ENCODE data around the gene COL1A2. TPM values are rescaled to one million over a fixed set of nuclear protein-coding genes. Genes with fewer than 3 reads are reported as not detected.
A peak's percentile ranks its signal among the peaks of the same experiment; 100 is the strongest.

Gene COL1A2
- total RNA-seq, 1 experiment from 2014 or later: 3.0 TPM

- no peak for ATAC-seq
- Histone ChIP-seq H3K4me2 (ENCODE audit: low read length) (no peak overlapping the region), H3K27me3 (ENCODE audit: insufficient read depth, low read length) (no peaks in the 10 kb centered on the region), H3K27ac (ENCODE audit: low read depth, low read length) (no peak overlapping the region), H3K4me1 (ENCODE audit: control insufficient read depth in 1 of 2, insufficient read depth in 2 of 2, low read length in 2 of 2) (no peaks in the 10 kb centered on the region), H3K9me2 (ENCODE audit: insufficient read depth) (no peaks in the 10 kb centered on the region), H4K20me1 (ENCODE audit: insufficient read depth) (no peaks in the 10 kb centered on the region), H3K9ac (ENCODE audit: low read length) (no peak overlapping the region), H2AFZ (ENCODE audit: low read depth, low read length, poor library complexity, severe bottlenecking) (no peak overlapping the region), H3K36me3 (ENCODE audit: control insufficient read depth in 1 of 2, insufficient read depth in 2 of 2, low read length in 2 of 2) (no peaks in the 10 kb centered on the region), H3K4me3 (replicated peaks in 1 of 2; ENCODE audit: low read depth in 1 of 2, low read length in 2 of 2) (no peak overlapping the region), H3K79me2 (ENCODE audit: insufficient read depth, low read length) (no peaks in the 10 kb centered on the region), H3K9me3 (ENCODE audit: control insufficient read depth in 1 of 2, insufficient read depth in 1 of 2, low read depth in 1 of 2, low read length in 2 of 2) (no peaks in the 10 kb centered on the region; a peak in 1 of 4 replicates)
- DNase-seq (ENCODE audit: low read depth, low spot score): no peak
- TF ChIP-seq ZNF274 (IDR thresholded peaks at IDR 0.05; ENCODE audit: low read depth, low read length) (no peak), POLR2A (IDR thresholded peaks at IDR 0.05; ENCODE audit: borderline replicate concordance, extremely low read depth, insufficient read depth, insufficient read length) (no peak), ELF1 (IDR thresholded peaks at IDR 0.05; ENCODE audit: borderline replicate concordance, low read depth) (no peak)
- POLR2A ChIA-PET: no interaction called here
- intact Hi-C loops (cut with micrococcal nuclease): loop anchor here (5.0 to 10.0 kb wide), 3 partner anchors 598 to 1031 kb away; no protein-coding TSS in a partner anchor
- RAD21 ChIA-PET (ENCODE audit: low non-redundant PET in 1 of 2, low total read pairs in 2 of 2, uncharacterized antibody in 2 of 2, unreplicated experiment in 2 of 2): no interaction called here
- BruUV-seq (replicated peaks): no TSS peak
- CTCF ChIA-PET: interaction anchor here (0.8 to 1.2 kb wide), 2 partner anchors 10 to 801 kb away, joined by 3 to 5 read pairs; no protein-coding TSS in a partner anchor
These were observed 51.6 kb downstream of the COL1A2 start for GRCh38 chr7:94446308-94446707.

DNA sequence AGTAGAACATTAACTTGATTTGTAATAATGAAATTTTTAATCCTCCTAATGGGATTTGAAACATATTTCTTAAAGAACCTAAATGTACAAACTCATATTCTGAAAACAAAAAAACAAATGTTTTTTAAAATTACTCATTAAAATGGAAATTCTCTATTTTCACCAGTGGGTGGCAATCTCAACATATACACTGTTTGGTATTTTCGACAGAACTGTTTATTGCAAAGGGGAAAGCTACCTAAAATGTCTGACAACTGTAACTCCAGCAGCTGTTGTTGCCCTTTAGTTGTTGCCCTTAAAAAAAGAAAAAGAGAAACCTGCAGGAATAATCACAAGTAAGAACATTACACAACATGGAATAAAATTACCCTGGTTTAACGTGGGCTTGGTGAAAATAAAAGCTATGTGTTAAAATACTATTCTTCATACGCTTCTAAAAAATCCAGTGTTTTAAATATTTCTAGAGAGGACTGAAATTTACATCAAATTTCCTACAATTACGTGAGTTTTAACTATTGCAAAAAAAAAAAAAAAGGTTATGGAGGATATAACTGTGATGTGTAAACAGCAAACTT, 54.5 kb downstream of the COL1A2 start:
- no peaks in the 10 kb centered on the region for H4K20me1 ChIP-seq (ENCODE audit: insufficient read depth)
- ATAC-seq (no peak), DNase-seq (ENCODE audit: low read depth, low spot score) (peak; percentile 32)
- TF ChIP-seq TCF7L2 (IDR thresholded peaks at IDR 0.05; ENCODE audit: borderline replicate concordance, extremely low read depth, insufficient read depth, insufficient read length): no peak
- no peak for TF ChIP-seq EZH2phosphoT487 (IDR thresholded peaks at IDR 0.05; ENCODE audit: borderline replicate concordance)
- no peak for TF ChIP-seq EZH2 (IDR thresholded peaks at IDR 0.05)
- no peak for TF ChIP-seq FOSL1 (IDR thresholded peaks at IDR 0.05; ENCODE audit: low read depth)
- peak; percentile 86 for TF ChIP-seq RAD21 (IDR thresholded peaks at IDR 0.05; ENCODE audit: low read depth)
- no peak for TF ChIP-seq SRF (IDR thresholded peaks at IDR 0.05; ENCODE audit: low read depth)
- TF ChIP-seq CBX3 (IDR thresholded peaks at IDR 0.05; ENCODE audit: low read depth): 0 out of 2 replicates have a peak, but pooled peaks have one; percentile 39
- TF ChIP-seq, protein P1, sequence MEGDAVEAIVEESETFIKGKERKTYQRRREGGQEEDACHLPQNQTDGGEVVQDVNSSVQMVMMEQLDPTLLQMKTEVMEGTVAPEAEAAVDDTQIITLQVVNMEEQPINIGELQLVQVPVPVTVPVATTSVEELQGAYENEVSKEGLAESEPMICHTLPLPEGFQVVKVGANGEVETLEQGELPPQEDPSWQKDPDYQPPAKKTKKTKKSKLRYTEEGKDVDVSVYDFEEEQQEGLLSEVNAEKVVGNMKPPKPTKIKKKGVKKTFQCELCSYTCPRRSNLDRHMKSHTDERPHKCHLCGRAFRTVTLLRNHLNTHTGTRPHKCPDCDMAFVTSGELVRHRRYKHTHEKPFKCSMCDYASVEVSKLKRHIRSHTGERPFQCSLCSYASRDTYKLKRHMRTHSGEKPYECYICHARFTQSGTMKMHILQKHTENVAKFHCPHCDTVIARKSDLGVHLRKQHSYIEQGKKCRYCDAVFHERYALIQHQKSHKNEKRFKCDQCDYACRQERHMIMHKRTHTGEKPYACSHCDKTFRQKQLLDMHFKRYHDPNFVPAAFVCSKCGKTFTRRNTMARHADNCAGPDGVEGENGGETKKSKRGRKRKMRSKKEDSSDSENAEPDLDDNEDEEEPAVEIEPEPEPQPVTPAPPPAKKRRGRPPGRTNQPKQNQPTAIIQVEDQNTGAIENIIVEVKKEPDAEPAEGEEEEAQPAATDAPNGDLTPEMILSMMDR (IDR thresholded peaks at IDR 0.05 in 2 of 3, conservative IDR thresholded peaks at IDR 0.05 in 1 of 3; ENCODE audit: borderline replicate concordance in 1 of 3, insufficient read depth in 1 of 3, low read depth in 2 of 3, low read length in 2 of 3): peak; percentile 46 to 79 (median 73); a peak in 5 of 6 replicates
- TF ChIP-seq SIN3A (IDR thresholded peaks at IDR 0.05; ENCODE audit: low read depth): no peak
- TF ChIP-seq JUND (IDR thresholded peaks at IDR 0.05): no peak
- no peak for TF ChIP-seq POLR2A (IDR thresholded peaks at IDR 0.05; ENCODE audit: borderline replicate concordance, extremely low read depth, insufficient read depth, insufficient read length)
- no peak for TF ChIP-seq EGR1 (IDR thresholded peaks at IDR 0.05; ENCODE audit: low read depth)
- no peak for TF ChIP-seq ZNF274 (IDR thresholded peaks at IDR 0.05; ENCODE audit: low read depth, low read length)
- peak; percentile 42 for TF ChIP-seq YY1 (IDR thresholded peaks at IDR 0.05; ENCODE audit: extremely low read depth, insufficient replicate concordance, low read depth, low read length)
- H3K9me3 ChIP-seq (ENCODE audit: control insufficient read depth in 1 of 2, insufficient read depth in 1 of 2, low read depth in 1 of 2, low read length in 2 of 2): no peaks in the 10 kb centered on the region; a peak in 1 of 4 replicates
- H3K9me2 ChIP-seq (ENCODE audit: insufficient read depth): no peaks in the 10 kb centered on the region
- no peaks in the 10 kb centered on the region for H3K4me1 ChIP-seq (ENCODE audit: control insufficient read depth in 1 of 2, insufficient read depth in 2 of 2, low read length in 2 of 2)
- peak overlapping the region; percentile 66 for H2AFZ ChIP-seq (ENCODE audit: low read depth, low read length, poor library complexity, severe bottlenecking)
- no peak overlapping the region for H3K9ac ChIP-seq (ENCODE audit: low read length)
- H3K4me2 ChIP-seq (ENCODE audit: low read length): no peak overlapping the region
- RAD21 ChIA-PET (ENCODE audit: low non-redundant PET in 1 of 2, low total read pairs in 2 of 2, uncharacterized antibody in 2 of 2, unreplicated experiment in 2 of 2): interaction anchor here (0.5 to 1.6 kb wide), 12 partner anchors 15 to 1027 kb away, joined by 3 to 8 read pairs (median 3); no protein-coding TSS in a partner anchor
- intact Hi-C loops (cut with micrococcal nuclease): loop anchor here (2.0 to 10.0 kb wide), 5 partner anchors 596 to 1238 kb away; no protein-coding TSS in a partner anchor
- no peaks in the 10 kb centered on the region for H3K36me3 ChIP-seq (ENCODE audit: control insufficient read depth in 1 of 2, insufficient read depth in 2 of 2, low read length in 2 of 2)
- H3K27ac ChIP-seq (ENCODE audit: low read depth, low read length): no peak overlapping the region
- CTCF ChIA-PET: interaction anchor here (0.7 to 4.3 kb wide), 14 partner anchors 13 to 1241 kb away, joined by 3 to 19 read pairs (median 8); partner anchors contain the start of genes PON3 and SGCE
- no peak overlapping the region for H3K4me3 ChIP-seq (replicated peaks in 1 of 2; ENCODE audit: low read depth in 1 of 2, low read length in 2 of 2)
- no peaks in the 10 kb centered on the region for H3K79me2 ChIP-seq (ENCODE audit: insufficient read depth, low read length)
- no TSS peak for BruUV-seq (replicated peaks)
- no peaks in the 10 kb centered on the region for H3K27me3 ChIP-seq (ENCODE audit: insufficient read depth, low read length)
- POLR2A ChIA-PET: no interaction called here

Data from HCT116 (cell line).